ENCODE results near the gene NFATC2. TPM values are rescaled to one million over a fixed set of nuclear protein-coding genes. Genes with fewer than 3 reads are reported as not detected.
A peak's percentile ranks its signal among the peaks of the same experiment; 100 is the strongest.

NFATC2 gene
- total RNA-seq, 1 experiment from 2014 or later: 0.61 TPM

DNA sequence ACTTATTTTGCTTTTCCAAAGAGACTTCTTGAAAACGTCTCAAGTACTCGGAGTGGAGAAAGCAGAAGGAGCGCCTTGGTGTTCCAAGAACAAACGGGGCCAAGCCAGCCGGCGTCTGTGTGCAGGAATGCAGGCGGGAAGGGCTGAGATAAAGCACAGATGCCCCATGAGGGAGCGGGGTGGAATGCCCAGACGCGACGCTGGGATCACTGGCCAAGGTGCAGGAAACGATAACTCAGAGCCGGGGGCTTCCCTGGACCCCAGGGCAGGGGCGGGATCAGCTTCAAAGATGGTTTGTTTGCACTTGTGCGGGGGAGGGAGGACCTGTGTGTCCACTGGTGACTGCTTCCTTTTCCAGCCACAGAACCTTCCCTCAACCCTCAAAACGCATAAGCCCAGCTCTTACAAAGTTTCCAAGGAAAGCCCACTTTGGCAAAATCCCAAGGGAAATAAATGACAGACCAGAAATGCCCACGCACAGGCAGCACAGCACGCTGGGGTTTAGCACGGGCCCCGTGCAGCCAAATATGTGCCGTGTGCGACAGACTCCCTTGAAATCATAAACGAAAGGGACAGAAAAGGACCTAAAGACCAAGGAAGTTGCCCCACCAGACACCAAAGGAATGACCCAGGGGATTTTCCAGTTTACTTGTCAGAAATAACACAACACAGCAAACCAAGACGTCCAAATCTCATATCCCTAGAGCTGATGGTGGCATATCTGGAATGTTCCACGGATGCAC is 113.9 kb downstream of the NFATC2 start:
- Histone ChIP-seq H2BK120ac (ENCODE audit: low read depth, low read length, poor library complexity, severe bottlenecking) (no peak overlapping the region), H3K79me2 (ENCODE audit: insufficient read depth, low read length) (no peaks in the 10 kb centered on the region), H2BK5ac (ENCODE audit: insufficient read length, low read length) (no peak overlapping the region), H4K8ac (replicated peaks; ENCODE audit: insufficient read length, low read depth, low read length) (no peak overlapping the region), H3K79me1 (ENCODE audit: insufficient read depth, low read depth, low read length, poor library complexity, severe bottlenecking) (no peaks in the 10 kb centered on the region), H2BK12ac (ENCODE audit: insufficient read length, low read depth, low read length) (no peak overlapping the region), H4K5ac (ENCODE audit: insufficient read length, low read depth, low read length) (no peak overlapping the region), H3K56ac (ENCODE audit: insufficient read length, low read depth, low read length) (no peak overlapping the region), H3K18ac (ENCODE audit: insufficient read length, low read depth, low read length) (no peak overlapping the region), H2AFZ (ENCODE audit: low read length) (no peak overlapping the region), H4K20me1 (ENCODE audit: control insufficient read depth, insufficient read depth, insufficient read length) (no peaks in the 10 kb centered on the region), H2AK5ac (ENCODE audit: insufficient read length, low read length) (no peak overlapping the region), H3K4me2 (ENCODE audit: insufficient read depth, insufficient read length, low read length) (no peak overlapping the region), H3K9me3 (ENCODE audit: control insufficient read depth, low read depth, low read length) (no peaks in the 10 kb centered on the region), H3K4ac (ENCODE audit: low read depth, low read length) (no peak overlapping the region), H3K4me1 (ENCODE audit: insufficient read depth, low read length) (peaks cover 4% of the 10 kb centered on the region), H2BK15ac (ENCODE audit: low read depth, low read length) (no peak overlapping the region), H3K23me2 (ENCODE audit: insufficient read length, low read depth, low read length, poor library complexity, severe bottlenecking) (no peaks in the 10 kb centered on the region), H2BK20ac (ENCODE audit: low read depth, low read length, poor library complexity, severe bottlenecking) (no peak overlapping the region), H3K27ac (ENCODE audit: insufficient read length, low read depth, low read length) (no peak overlapping the region), H4K91ac (ENCODE audit: insufficient read length, low read depth, low read length) (no peak overlapping the region), H3T11ph (ENCODE audit: low read length) (no peak overlapping the region), H3K23ac (ENCODE audit: insufficient read length, low read depth, low read length) (no peak overlapping the region), H3K27me3 (ENCODE audit: insufficient read depth, low read length) (no peaks in the 10 kb centered on the region), H3K14ac (ENCODE audit: insufficient read depth, low read length) (no peak overlapping the region), H3K9ac (ENCODE audit: extremely low read depth, insufficient read length, low read length) (no peak overlapping the region)
- peak overlapping the region in 1 of 3 experiments; percentile 37; a peak in 1 of 7 replicates for H3K27ac Mint-ChIP-seq
- DNase-seq: no peak
- H3K9me3 Mint-ChIP-seq: no peaks in the 10 kb centered on the region
- no peak overlapping the region for H3K4me3 Mint-ChIP-seq
- peaks cover 26% of the 10 kb centered on the region for H3K27me3 Mint-ChIP-seq (ENCODE audit: low read depth)
- peaks cover 28 to 38% of the 10 kb centered on the region in 2 experiments for H3K4me1 Mint-ChIP-seq
- H3K36me3 Mint-ChIP-seq (ENCODE audit: insufficient read depth in 1 of 3, low read depth in 3 of 3): no peaks in the 10 kb centered on the region
- TF ChIP-seq, protein P1, sequence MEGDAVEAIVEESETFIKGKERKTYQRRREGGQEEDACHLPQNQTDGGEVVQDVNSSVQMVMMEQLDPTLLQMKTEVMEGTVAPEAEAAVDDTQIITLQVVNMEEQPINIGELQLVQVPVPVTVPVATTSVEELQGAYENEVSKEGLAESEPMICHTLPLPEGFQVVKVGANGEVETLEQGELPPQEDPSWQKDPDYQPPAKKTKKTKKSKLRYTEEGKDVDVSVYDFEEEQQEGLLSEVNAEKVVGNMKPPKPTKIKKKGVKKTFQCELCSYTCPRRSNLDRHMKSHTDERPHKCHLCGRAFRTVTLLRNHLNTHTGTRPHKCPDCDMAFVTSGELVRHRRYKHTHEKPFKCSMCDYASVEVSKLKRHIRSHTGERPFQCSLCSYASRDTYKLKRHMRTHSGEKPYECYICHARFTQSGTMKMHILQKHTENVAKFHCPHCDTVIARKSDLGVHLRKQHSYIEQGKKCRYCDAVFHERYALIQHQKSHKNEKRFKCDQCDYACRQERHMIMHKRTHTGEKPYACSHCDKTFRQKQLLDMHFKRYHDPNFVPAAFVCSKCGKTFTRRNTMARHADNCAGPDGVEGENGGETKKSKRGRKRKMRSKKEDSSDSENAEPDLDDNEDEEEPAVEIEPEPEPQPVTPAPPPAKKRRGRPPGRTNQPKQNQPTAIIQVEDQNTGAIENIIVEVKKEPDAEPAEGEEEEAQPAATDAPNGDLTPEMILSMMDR (conservative IDR thresholded peaks at IDR 0.05): no peak
- whole genome bisulfite sequencing (ENCODE audit: extremely low coverage, insufficient read length, low lambda C conversion rate): no CpG with 5 or more reads among the region's 25 CpGs
